ENCODE results near the gene STAC2.

Gene STAC2

DNA sequence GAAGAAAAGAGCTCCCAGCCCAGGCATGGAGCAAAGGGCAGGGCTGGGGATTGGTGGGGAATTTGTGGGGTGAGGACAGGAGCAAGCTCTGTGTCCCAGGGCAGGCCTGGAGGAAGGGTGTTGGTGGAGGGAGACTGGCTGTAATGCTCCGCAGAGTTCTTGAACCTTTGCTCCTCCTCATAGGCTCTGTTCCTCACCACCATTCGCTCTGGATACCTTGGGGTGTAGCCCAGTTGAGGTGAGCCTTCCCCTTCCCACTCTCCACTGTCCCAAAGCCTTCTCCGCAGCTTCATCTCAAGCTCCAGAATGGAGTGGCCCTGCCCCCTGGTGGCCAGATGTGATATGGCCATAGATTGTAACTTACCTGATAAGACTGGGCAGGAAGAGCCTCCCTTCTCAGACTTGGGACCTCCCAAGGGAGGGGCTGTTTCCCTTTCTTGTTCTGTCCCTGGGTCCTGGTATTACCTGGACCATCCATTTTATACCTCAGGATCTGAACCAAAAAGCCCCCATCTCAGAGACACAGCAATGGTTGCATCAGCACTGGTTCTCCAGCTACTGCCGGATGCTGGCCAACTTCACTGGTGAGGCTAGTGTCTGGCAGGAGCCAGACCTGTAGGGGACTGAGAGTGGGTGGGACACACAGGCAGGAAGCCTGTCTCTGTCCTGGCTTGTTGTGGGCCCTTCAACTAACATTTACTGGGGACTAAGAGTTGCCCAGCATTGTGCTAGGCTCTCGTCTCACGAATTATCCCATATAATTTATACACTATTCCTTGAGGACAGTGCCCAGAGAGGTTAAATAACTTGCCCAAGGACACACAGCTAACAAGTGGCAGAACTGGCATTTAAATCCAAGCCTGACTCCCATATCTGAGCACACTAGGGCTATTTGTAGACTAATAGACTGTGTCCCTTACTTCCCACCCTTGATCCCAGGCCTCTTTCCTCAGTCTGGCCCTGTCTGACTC lies 19.1 kb upstream of the STAC2 start:
- Histone ChIP-seq H3K9ac (ENCODE audit: low read depth in 1 of 2, low read length in 2 of 2) (no peak overlapping the region), H3K4me1 (ENCODE audit: control insufficient read depth in 2 of 2, insufficient read depth in 2 of 2, low read length in 2 of 2) (peaks cover 0 to 2% of the 10 kb centered on the region in 2 donors), H3K36me3 (ENCODE audit: control insufficient read depth in 2 of 2, insufficient read depth in 2 of 2, low read length in 2 of 2) (no peaks in the 10 kb centered on the region), H3K9me3 (ENCODE audit: control insufficient read depth in 2 of 2, low read length in 2 of 2) (no peaks in the 10 kb centered on the region), H3K27me3 (ENCODE audit: control insufficient read depth in 2 of 2, insufficient read depth in 2 of 2, low read length in 2 of 2) (peaks cover 0 to 1% of the 10 kb centered on the region in 2 donors), H3K27ac (ENCODE audit: low read depth in 2 of 2, low read length in 2 of 2) (no peak overlapping the region), H3K4me3 (ENCODE audit: low read length in 2 of 2) (no peak overlapping the region)

DNA sequence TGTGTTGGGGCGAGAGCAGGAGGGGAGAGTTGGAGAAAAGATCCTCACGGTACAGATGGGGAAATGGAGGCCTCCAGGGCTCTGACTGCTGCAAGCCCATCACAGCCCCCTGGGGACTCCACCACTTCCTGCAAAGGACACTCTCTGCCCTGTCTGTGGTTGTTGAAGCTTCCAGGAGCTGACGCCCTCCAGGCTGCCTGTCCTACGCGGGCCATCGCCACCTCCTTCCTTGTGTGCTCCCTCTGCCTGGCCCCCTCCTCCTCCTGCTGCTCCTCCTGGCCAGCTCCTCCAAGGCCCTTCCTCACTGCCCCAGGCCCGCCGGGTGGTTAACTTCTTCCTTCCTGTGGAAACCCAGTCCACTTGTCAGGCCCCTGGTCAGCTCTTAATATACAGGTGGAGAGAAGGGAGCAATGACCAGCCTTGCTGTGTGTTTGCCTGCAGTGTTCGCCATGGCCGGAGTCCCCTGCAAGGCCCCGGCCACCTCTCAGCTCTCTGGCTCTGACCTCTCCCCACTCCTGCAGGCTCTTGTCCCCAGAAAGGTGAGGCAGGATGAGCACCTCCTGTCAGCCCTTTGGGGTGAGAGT lies 18.4 kb upstream of the STAC2 start:
- Histone ChIP-seq H3K4me1 (ENCODE audit: control insufficient read depth in 2 of 2, insufficient read depth in 2 of 2, low read length in 2 of 2) (peaks cover 0 to 2% of the 10 kb centered on the region in 2 donors), H3K9me3 (ENCODE audit: control insufficient read depth in 2 of 2, low read length in 2 of 2) (no peaks in the 10 kb centered on the region), H3K4me3 (ENCODE audit: low read length in 2 of 2) (no peak overlapping the region), H3K27me3 (ENCODE audit: control insufficient read depth in 2 of 2, insufficient read depth in 2 of 2, low read length in 2 of 2) (peaks cover 2% of the 10 kb centered on the region in 2 donors), H3K36me3 (ENCODE audit: control insufficient read depth in 2 of 2, insufficient read depth in 2 of 2, low read length in 2 of 2) (no peaks in the 10 kb centered on the region), H3K27ac (ENCODE audit: low read depth in 2 of 2, low read length in 2 of 2) (no peak overlapping the region), H3K9ac (ENCODE audit: low read depth in 1 of 2, low read length in 2 of 2) (no peak overlapping the region)

- Histone ChIP-seq H3K4me3 (ENCODE audit: low read length in 2 of 2) (no peak overlapping the region), H3K9me3 (ENCODE audit: control insufficient read depth in 2 of 2, low read length in 2 of 2) (no peaks in the 10 kb centered on the region), H3K4me1 (ENCODE audit: control insufficient read depth in 2 of 2, insufficient read depth in 2 of 2, low read length in 2 of 2) (peaks cover 6 to 8% of the 10 kb centered on the region in 2 donors), H3K36me3 (ENCODE audit: control insufficient read depth in 2 of 2, insufficient read depth in 2 of 2, low read length in 2 of 2) (no peaks in the 10 kb centered on the region), H3K27me3 (ENCODE audit: control insufficient read depth in 2 of 2, insufficient read depth in 2 of 2, low read length in 2 of 2) (peaks cover 2% of the 10 kb centered on the region in 2 donors), H3K9ac (ENCODE audit: low read depth in 1 of 2, low read length in 2 of 2) (no peak overlapping the region), H3K27ac (ENCODE audit: low read depth in 2 of 2, low read length in 2 of 2) (no peak overlapping the region)
Measured at GRCh38 chr17:39243155-39243554, 17.4 kb upstream of the STAC2 start.

DNA sequence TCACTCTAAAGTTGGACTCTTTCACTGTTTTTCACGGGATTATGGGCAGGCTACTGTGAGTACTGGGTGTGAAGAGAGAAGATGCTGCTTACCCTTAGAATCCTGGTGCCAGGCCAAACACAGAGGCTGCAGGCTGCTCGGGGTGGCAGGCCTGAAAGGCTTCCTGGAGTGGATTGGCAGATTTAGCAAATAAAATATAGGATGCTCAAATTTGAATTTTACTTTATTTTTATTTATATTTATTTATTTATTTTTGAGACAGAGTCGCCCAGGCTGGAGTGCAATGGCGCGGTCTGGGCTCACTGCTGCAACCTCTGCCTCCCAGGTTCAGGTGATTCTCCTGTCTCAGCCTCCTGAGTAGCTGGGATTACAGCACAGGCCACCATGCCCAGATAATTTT lies 14.9 kb upstream of the STAC2 start:
- H3K27ac ChIP-seq (ENCODE audit: low read depth in 2 of 2, low read length in 2 of 2) = no peak overlapping the region
- no peaks in the 10 kb centered on the region for H3K36me3 ChIP-seq (ENCODE audit: control insufficient read depth in 2 of 2, insufficient read depth in 2 of 2, low read length in 2 of 2)
- H3K9ac ChIP-seq (ENCODE audit: low read depth in 1 of 2, low read length in 2 of 2) = no peak overlapping the region
- peaks cover 6 to 8% of the 10 kb centered on the region in 2 donors for H3K4me1 ChIP-seq (ENCODE audit: control insufficient read depth in 2 of 2, insufficient read depth in 2 of 2, low read length in 2 of 2)
- H3K4me3 ChIP-seq (ENCODE audit: low read length in 2 of 2) = no peak overlapping the region
- H3K9me3 ChIP-seq (ENCODE audit: control insufficient read depth in 2 of 2, low read length in 2 of 2) = no peaks in the 10 kb centered on the region
- peaks cover 2% of the 10 kb centered on the region in 2 donors for H3K27me3 ChIP-seq (ENCODE audit: control insufficient read depth in 2 of 2, insufficient read depth in 2 of 2, low read length in 2 of 2)

- Histone ChIP-seq H3K27ac (ENCODE audit: low read depth in 2 of 2, low read length in 2 of 2) (no peak overlapping the region), H3K9me3 (ENCODE audit: control insufficient read depth in 2 of 2, low read length in 2 of 2) (no peaks in the 10 kb centered on the region), H3K4me3 (ENCODE audit: low read length in 2 of 2) (no peak overlapping the region), H3K9ac (ENCODE audit: low read depth in 1 of 2, low read length in 2 of 2) (no peak overlapping the region), H3K27me3 (ENCODE audit: control insufficient read depth in 2 of 2, insufficient read depth in 2 of 2, low read length in 2 of 2) (peaks cover 2% of the 10 kb centered on the region in 2 donors), H3K36me3 (ENCODE audit: control insufficient read depth in 2 of 2, insufficient read depth in 2 of 2, low read length in 2 of 2) (no peaks in the 10 kb centered on the region), H3K4me1 (ENCODE audit: control insufficient read depth in 2 of 2, insufficient read depth in 2 of 2, low read length in 2 of 2) (peaks cover 6 to 8% of the 10 kb centered on the region in 2 donors)
Measured at GRCh38 chr17:39239640-39240314, 14.0 kb upstream of the STAC2 start.

DNA sequence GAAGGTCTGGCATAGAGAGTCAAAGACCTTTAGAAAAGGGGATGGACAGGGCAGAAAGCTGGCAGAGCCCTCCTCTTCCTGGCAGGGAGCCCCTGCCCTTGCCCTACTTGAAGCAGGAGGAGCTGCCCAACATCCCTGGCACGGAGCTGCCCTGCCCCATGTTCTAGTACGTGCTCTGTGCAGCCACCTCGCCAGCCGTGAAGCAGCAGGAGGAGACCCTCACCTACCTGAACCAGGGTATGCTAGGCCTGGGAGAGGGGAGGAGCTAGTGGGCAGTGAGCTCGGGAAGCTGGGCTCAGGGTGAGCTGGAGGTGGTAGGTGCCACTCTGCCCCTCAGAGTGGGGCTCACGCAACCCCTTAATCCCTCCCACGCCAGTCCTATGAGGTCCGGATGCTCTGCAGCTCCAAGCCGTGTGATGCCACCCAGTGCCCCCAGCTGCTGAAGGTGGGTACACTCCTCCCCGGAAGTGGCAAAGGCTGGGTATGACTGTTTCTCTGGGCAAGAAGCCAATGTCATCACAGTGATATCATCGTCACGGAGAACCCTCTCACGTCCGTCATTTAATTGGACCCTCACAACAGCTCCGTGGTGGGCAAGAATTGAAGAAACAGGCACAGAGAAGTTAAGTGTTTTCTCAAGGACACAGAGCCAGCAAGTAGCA lies 12.7 kb upstream of the STAC2 start:
- H3K4me1 ChIP-seq (ENCODE audit: control insufficient read depth in 2 of 2, insufficient read depth in 2 of 2, low read length in 2 of 2) = peaks cover 6% of the 10 kb centered on the region in 2 donors
- H3K4me3 ChIP-seq (ENCODE audit: low read length in 2 of 2) = no peak overlapping the region
- H3K27me3 ChIP-seq (ENCODE audit: control insufficient read depth in 2 of 2, insufficient read depth in 2 of 2, low read length in 2 of 2) = peaks cover 2 to 4% of the 10 kb centered on the region in 2 donors
- H3K27ac ChIP-seq (ENCODE audit: low read depth in 2 of 2, low read length in 2 of 2) = peak overlapping the region in 1 of 2 donors; percentile 23
- no peaks in the 10 kb centered on the region for H3K9me3 ChIP-seq (ENCODE audit: control insufficient read depth in 2 of 2, low read length in 2 of 2)
- no peaks in the 10 kb centered on the region for H3K36me3 ChIP-seq (ENCODE audit: control insufficient read depth in 2 of 2, insufficient read depth in 2 of 2, low read length in 2 of 2)
- H3K9ac ChIP-seq (ENCODE audit: low read depth in 1 of 2, low read length in 2 of 2) = no peak overlapping the region

DNA sequence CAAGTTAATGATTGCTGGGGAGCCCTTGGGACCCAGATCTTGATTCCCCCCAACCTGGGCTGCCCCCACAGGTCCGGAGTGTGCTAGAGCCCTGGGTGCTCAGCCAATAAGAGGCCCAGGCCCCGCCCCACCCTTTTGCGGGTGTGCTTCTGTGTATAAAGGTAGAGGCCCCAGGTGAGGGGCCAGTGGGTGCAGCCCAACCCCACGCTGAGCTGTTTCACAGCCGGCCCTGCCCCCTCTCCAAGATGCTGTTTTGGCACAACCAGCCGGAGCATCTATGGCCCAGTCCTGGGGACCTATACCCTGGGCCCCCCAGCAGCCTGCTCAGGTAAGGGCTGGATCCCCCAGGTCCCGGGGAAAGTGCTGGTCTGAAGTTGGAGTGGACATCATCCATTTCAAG lies 11.8 kb upstream of the STAC2 start:
- Histone ChIP-seq H3K9me3 (ENCODE audit: control insufficient read depth in 2 of 2, low read length in 2 of 2) (no peaks in the 10 kb centered on the region), H3K27ac (ENCODE audit: low read depth in 2 of 2, low read length in 2 of 2) (no peak overlapping the region), H3K36me3 (ENCODE audit: control insufficient read depth in 2 of 2, insufficient read depth in 2 of 2, low read length in 2 of 2) (no peaks in the 10 kb centered on the region), H3K27me3 (ENCODE audit: control insufficient read depth in 2 of 2, insufficient read depth in 2 of 2, low read length in 2 of 2) (peaks cover 2 to 4% of the 10 kb centered on the region in 2 donors), H3K4me3 (ENCODE audit: low read length in 2 of 2) (no peak overlapping the region), H3K9ac (ENCODE audit: low read depth in 1 of 2, low read length in 2 of 2) (no peak overlapping the region), H3K4me1 (ENCODE audit: control insufficient read depth in 2 of 2, insufficient read depth in 2 of 2, low read length in 2 of 2) (peaks cover 6% of the 10 kb centered on the region in 2 donors)

GRCh38 chr17:39236981-39237441 lies 11.3 kb upstream of the STAC2 start:
- Histone ChIP-seq H3K4me3 (ENCODE audit: low read length in 2 of 2) (no peak overlapping the region), H3K27ac (ENCODE audit: low read depth in 2 of 2, low read length in 2 of 2) (no peak overlapping the region), H3K4me1 (ENCODE audit: control insufficient read depth in 2 of 2, insufficient read depth in 2 of 2, low read length in 2 of 2) (peaks cover 6 to 7% of the 10 kb centered on the region in 2 donors)

DNA sequence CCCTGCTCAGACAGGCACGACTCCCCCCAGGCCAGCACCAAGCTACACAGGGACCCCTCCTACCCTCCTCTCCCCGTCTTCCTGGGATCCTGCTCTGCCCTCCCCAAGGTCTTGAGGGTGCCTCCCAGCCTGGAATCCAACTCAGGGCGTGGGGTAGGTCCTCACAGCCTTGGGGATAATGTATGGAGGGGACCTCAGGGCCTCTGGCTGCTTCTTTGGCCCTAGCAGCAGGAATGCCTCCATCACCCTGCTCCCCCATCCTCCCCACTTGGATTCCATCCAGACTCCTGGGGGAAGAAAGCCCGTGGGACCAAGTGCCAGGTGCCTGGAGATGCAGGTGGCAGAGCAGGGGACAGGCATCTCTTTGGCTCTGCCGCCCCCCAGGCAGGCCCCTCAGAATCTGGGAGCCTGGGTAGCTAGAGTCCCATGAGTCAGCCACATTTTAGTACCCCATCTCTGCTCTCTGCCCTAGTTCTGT lies 10.7 kb upstream of the STAC2 start:
- Histone ChIP-seq H3K27ac (ENCODE audit: low read depth in 2 of 2, low read length in 2 of 2) (no peak overlapping the region), H3K36me3 (ENCODE audit: control insufficient read depth in 2 of 2, insufficient read depth in 2 of 2, low read length in 2 of 2) (no peaks in the 10 kb centered on the region), H3K27me3 (ENCODE audit: control insufficient read depth in 2 of 2, insufficient read depth in 2 of 2, low read length in 2 of 2) (peaks cover 9 to 12% of the 10 kb centered on the region in 2 donors), H3K4me3 (ENCODE audit: low read length in 2 of 2) (no peak overlapping the region), H3K9me3 (ENCODE audit: control insufficient read depth in 2 of 2, low read length in 2 of 2) (no peaks in the 10 kb centered on the region), H3K4me1 (ENCODE audit: control insufficient read depth in 2 of 2, insufficient read depth in 2 of 2, low read length in 2 of 2) (peaks cover 8 to 10% of the 10 kb centered on the region in 2 donors), H3K9ac (ENCODE audit: low read depth in 1 of 2, low read length in 2 of 2) (no peak overlapping the region)

More at GRCh38 chr17:39236981-39237441, 11.3 kb upstream of the STAC2 start:
- Histone ChIP-seq H3K9me3 (ENCODE audit: control insufficient read depth in 2 of 2, low read length in 2 of 2) (no peaks in the 10 kb centered on the region), H3K36me3 (ENCODE audit: control insufficient read depth in 2 of 2, insufficient read depth in 2 of 2, low read length in 2 of 2) (no peaks in the 10 kb centered on the region), H3K27me3 (ENCODE audit: control insufficient read depth in 2 of 2, insufficient read depth in 2 of 2, low read length in 2 of 2) (peaks cover 4 to 7% of the 10 kb centered on the region in 2 donors), H3K9ac (ENCODE audit: low read depth in 1 of 2, low read length in 2 of 2) (no peak overlapping the region)
